Right renal pelvis (tissue), 4 donors: ENCODE measurements around the gene KANSL1L. TPM values are rescaled to one million over a fixed set of nuclear protein-coding genes. Genes with fewer than 3 reads are reported as not detected.
A peak's percentile ranks its signal among the peaks of the same experiment; 100 is the strongest.
"Not testable (repeated sequence)": the region's sequence is repeated elsewhere in the genome, so short reads cannot be mapped to it uniquely, and the experiment has no call there.

Source experiments
- DNase-seq, 4 donors: peaks; one replicate each; pipeline ENCODE4 v3.0.0-alpha.2; 2013; ENCODE audit warnings: low read depth in 4 of 4, low spot score in 3 of 4, missing footprints in 1 of 4
- polyA plus RNA-seq, 4 donors: library from polyadenylated mRNA; unstranded; fragments of 120-200 nt; gene quantifications; one replicate each; pipeline ENCODE4 v1.2.1, GENCODE V29; 2013; ENCODE audit not compliant: insufficient read length in 4 of 4

Gene KANSL1L
- 10 to 100 TPM; 43.7 to 61.6 (median 56.7) TPM for polyA plus RNA-seq

DNA sequence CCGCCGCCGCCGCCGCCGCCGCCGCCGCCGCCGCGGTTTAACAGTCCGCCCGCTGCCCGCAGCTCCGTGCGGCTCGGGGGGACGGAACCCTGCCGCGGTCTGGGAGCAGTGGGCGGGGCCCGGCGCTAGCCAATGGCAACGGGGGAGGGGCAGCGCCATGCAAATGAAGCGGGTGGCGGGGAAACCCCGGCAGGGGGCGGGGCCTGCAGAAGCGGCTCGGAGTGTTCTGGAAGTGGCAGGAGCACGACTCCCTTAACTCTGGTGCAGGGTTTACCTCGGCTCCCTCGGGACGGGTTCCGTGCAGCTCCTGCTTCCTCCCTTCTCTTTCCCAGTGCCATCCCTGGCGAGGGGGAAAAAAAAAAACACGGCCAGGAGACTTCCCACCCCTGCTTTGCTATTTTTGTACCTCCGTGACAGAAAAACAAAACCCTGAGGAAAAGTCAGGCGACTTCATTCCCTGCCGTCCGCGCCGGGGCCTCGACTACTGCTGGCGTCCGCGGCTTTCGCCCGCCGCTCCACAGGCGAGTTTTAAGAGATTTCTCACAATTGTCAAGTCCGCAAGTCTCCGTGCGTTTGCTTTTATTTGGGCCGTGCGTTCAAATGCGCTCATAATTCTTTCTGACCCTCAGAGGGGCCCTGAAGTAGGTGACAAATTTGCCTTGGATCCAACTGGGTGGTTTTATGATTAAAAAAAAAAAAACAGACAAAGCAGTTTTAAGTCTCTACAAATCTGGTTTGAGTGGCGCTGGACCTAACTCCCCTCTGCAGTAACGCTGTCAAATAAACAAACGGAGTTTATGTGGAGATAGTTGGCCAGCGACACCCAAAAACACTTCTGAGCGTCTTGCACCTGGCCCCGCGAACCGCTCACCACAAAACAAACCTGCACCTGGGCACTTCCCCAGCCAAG lies at the start of gene KANSL1L:
Gene KANSL1L (minus strand): TSS at position 101 of the 910 bp plus-strand sequence. CDS start 16,827 bp downstream, outside the sequence.
- DNase-seq, result peak; percentile 92 to 96 (median 94)

GRCh38 chr2:210215120-210215519 lies 43.9 kb upstream of the KANSL1L start:
- DNase-seq, result no peak

DNA sequence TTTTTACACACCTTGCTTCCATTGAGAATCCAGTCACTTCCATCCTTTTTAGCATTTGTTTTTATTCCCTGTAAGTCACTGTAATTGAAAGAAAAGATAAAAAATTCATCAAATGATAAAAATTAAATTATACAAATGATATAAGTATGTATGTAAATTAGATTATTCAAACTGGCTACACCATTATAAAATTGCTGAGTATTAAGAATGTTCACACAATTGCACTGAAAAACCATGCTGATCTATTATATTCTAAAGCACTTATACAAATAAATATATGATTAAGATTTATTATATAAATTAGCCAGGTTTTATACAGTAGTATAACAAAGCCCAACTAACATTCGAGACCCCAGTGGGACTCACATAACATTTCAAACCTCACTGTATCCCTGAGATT lies 39.0 kb upstream of the KANSL1L start:
- DNase-seq, result no peak

GRCh38 chr2:210207929-210208328 lies 36.7 kb upstream of the KANSL1L start:
- DNase-seq, result no peak

DNA sequence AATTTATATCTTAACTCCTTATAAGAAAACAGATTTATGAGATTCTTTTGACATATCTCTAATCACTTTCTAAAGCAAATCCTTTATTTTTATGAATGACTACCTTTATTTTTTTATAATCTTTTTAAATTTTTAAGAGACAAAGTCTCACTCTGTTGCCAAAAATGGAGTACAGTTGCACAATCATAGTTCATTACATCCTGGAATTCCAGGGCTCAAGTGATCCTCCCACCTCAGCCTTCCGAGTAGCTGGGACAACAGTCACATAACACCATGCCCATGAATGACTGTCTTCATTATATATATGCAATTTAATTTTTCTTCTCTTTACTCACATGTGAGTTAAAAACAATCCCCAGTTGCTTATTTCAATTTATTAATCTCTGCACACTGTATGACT lies 32.3 kb upstream of the KANSL1L start:
- DNase-seq, result no peak

- DNase-seq, result no peak
These were observed 31.9 kb upstream of the KANSL1L start for GRCh38 chr2:210203147-210203546.

GRCh38 chr2:210199854-210200253 lies 28.6 kb upstream of the KANSL1L start:
- DNase-seq, result no peak

GRCh38 chr2:210199186-210199765 lies 28.1 kb upstream of the KANSL1L start:
- no peak for DNase-seq

GRCh38 chr2:210198326-210198725 lies 27.1 kb upstream of the KANSL1L start:
- DNase-seq, result no peak

DNA sequence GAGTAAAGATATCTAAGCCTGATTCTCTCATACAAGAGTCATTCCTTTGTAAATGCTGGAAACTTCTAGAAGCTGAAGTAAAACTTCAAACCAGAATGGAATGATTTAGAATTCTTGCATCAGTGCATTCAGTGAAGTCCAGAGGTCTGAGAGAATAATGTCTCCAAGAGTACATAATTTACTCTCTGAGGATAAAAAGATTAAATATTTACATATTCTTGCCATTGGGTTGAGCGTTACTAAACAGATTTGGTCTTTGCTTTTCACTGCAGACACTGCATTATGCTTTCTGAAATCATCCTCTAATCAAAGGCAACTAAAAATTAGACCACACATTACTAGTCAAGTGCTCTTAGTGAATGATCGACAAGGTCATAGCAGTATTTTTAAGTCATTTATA lies 26.5 kb upstream of the KANSL1L start:
- DNase-seq, result no peak

GRCh38 chr2:210195101-210195852 lies 24.1 kb upstream of the KANSL1L start:
- no peak for DNase-seq

GRCh38 chr2:210190345-210190744 lies 19.1 kb upstream of the KANSL1L start:
- DNase-seq, result no peak

- no peak for DNase-seq
These were observed 18.4 kb upstream of the KANSL1L start for GRCh38 chr2:210189452-210190138.

GRCh38 chr2:210188755-210189154 lies 17.5 kb upstream of the KANSL1L start:
- DNase-seq, result no peak

- no peak for DNase-seq
These were observed 17.0 kb upstream of the KANSL1L start for GRCh38 chr2:210188190-210188589.

DNA sequence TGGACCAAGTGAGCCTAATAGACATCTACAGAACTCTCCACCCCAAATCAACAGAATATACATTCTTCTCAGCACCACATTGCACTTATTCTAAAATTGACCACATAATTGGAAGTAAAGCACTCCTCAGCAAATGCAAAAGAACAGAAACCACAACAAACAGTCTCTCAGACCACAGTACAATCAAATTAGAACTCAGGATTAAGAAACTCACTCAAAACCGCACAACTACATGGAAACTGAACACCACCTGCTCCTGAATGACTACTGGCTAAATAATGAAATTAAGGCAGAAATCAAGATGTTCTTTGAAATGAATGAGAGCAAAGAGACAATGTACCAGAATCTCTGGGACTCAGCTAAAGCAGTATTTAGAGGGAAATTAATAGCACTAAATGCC lies 12.7 kb upstream of the KANSL1L start:
- not testable (repeated sequence) for DNase-seq

- DNase-seq, result not testable (repeated sequence)
These were observed 10.4 kb upstream of the KANSL1L start for GRCh38 chr2:210181606-210182088.

DNA sequence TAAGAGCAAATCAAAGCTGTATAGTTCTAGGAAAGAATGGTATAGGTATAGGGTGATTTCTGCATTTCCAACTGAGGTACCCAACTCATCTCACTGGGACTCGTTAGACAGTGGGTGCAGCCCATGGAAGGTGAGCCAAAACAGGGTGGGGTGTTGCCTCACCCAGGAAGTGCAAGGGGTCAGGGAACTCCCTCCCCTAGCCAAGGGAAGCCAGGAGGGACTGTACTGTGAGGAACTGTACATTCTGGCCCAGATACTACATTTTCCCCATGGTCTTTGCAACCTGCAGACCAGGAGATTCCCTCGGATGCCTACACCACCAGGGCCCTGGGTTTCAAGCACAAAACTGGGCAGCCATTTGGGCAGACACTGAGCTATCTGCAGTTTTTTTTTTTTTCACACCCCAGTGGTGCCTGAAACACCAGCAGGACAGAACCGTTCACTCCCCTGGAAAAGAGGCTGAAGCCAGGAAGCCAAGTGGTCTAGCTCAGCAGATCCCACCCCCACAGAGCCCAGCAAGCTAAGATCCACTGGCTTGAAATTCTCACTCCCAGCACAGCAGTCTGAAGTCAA lies 9.9 kb upstream of the KANSL1L start:
- not testable (repeated sequence) for DNase-seq

- DNase-seq, result no peak
These were observed 9.3 kb upstream of the KANSL1L start for GRCh38 chr2:210180477-210180876.

GRCh38 chr2:210179351-210179990 lies 8.3 kb upstream of the KANSL1L start:
- no peak for DNase-seq
